ENCODE results near the gene IL19. TPM values are rescaled to one million over a fixed set of nuclear protein-coding genes. Genes with fewer than 3 reads are reported as not detected.

IL19 gene
- total RNA-seq, 4 donors from 2014 or later, result not detected

DNA sequence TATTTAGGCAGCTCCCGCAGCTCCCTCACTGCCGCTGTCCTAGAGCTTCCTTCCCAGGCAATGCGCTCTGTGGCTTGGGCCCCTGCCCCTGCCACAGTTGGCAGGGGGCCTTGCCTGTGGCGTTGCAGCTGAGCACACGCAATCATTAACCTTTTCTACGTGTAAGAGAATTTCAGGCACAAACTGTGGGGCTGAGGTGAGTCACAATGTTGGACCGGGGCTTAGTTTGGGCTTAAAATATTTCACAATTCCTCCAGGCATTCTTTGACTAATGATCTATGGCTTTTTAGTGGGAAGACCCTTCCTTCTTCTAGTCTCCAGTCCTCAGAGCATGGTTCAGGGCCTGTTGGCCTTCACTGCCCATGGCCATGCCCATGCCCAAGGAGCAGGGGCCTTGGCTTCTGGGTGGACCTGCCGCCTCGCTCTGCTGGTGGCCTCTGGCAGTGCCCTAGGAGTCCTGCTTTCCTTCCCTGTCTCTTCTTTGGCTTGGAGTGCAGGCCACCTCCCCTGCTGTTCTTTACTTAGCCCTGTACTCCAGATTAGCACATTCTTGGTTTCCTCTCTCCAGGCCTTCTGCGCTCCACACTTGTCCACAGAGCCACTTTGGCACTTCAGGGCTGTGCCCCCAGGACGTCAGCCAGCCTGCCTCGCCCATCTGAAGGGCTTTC is 46.6 kb upstream of the IL19 start:
- DNase-seq (ENCODE audit: extremely low spot score), result no peak
- intact Hi-C loops (cut with DNase I), result no loop called here
- TF ChIP-seq, protein P1, sequence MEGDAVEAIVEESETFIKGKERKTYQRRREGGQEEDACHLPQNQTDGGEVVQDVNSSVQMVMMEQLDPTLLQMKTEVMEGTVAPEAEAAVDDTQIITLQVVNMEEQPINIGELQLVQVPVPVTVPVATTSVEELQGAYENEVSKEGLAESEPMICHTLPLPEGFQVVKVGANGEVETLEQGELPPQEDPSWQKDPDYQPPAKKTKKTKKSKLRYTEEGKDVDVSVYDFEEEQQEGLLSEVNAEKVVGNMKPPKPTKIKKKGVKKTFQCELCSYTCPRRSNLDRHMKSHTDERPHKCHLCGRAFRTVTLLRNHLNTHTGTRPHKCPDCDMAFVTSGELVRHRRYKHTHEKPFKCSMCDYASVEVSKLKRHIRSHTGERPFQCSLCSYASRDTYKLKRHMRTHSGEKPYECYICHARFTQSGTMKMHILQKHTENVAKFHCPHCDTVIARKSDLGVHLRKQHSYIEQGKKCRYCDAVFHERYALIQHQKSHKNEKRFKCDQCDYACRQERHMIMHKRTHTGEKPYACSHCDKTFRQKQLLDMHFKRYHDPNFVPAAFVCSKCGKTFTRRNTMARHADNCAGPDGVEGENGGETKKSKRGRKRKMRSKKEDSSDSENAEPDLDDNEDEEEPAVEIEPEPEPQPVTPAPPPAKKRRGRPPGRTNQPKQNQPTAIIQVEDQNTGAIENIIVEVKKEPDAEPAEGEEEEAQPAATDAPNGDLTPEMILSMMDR (IDR thresholded peaks at IDR 0.05), result peak in 1 of 3 experiments; percentile 11
- peak; percentile 32 for TF ChIP-seq POLR2A (IDR thresholded peaks at IDR 0.05; ENCODE audit: low read depth)
- peak; percentile 27 to 55 for TF ChIP-seq POLR2AphosphoS5 (IDR thresholded peaks at IDR 0.05)
- TF ChIP-seq EP300 (IDR thresholded peaks at IDR 0.05), result no peak
- Histone ChIP-seq H3K4me3 (no peak overlapping the region), H3K4me1 (peaks cover 78 to 91% (median 84%) of the 10 kb centered on the region in 4 donors), H3K27me3 (no peaks in the 10 kb centered on the region), H3K9me3 (no peaks in the 10 kb centered on the region), H3K36me3 (peaks cover under 1 to 6% (median 4%) of the 10 kb centered on the region in 4 donors), H3K27ac (replicated peaks in 1 of 4) (peak overlapping the region; percentile 58 to 73 (median 68))
- 45% methylated on average over 12 of the region's 12 CpGs for WGBS

DNA sequence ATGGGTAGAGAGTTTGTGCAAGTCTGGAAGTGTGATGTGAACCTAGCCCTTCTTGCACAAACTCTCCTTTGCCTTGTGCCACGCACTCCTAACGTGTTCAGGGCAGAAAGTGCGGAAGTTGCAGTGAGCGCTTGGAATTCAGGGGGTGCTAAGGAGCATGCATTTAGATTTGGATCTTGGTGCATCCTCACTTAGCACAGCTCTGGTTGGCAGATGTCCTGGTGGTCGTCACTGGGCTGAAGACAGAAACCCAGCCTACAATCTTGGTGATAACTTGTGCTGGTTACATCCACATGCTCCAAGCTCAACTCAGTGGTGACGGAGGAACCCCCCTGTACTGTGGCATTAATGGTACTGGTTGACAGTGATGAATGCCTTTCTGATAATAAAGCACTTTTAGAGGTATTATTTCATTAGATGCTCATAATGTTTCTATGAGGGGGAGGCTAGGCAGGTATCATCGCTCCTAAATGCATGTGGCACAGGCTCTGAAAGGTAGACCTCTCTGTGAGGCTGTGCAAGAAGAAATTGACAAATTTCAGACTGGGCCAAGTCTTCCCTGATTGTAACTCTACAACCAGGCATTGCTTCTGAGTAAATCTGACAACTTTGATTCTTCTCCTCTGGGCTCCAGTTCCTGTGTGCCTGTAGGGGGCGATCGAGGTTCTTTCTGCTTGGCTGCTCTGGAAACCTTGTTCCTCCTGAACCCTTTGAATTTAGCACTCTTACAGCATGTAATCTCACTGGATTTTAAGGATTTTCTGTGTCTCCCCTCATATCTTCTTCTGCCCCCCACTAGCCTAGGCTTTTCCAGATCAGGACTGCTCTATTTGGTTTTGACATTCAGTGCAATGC is 45.2 kb upstream of the IL19 start:
- 77% methylated on average over 9 of the region's 9 CpGs for WGBS
- no peak for DNase-seq (ENCODE audit: extremely low spot score)
- intact Hi-C loops (cut with DNase I), result loop anchor here (5.0 kb wide), 1 partner anchor 93 kb away; no protein-coding TSS in a partner anchor
- TF ChIP-seq EP300 (IDR thresholded peaks at IDR 0.05) (no peak), POLR2A (IDR thresholded peaks at IDR 0.05; ENCODE audit: low read depth) (no peak), POLR2AphosphoS5 (IDR thresholded peaks at IDR 0.05) (no peak)
- TF ChIP-seq, protein P1 (IDR thresholded peaks at IDR 0.05), result peak; percentile 13 to 49 (median 36)
- Histone ChIP-seq H3K4me3 (no peak overlapping the region), H3K27me3 (no peaks in the 10 kb centered on the region), H3K36me3 (peaks cover 14 to 20% (median 18%) of the 10 kb centered on the region in 4 donors), H3K4me1 (peaks cover 69 to 78% (median 76%) of the 10 kb centered on the region in 4 donors), H3K27ac (replicated peaks in 1 of 4) (no peak overlapping the region), H3K9me3 (no peaks in the 10 kb centered on the region)

DNA sequence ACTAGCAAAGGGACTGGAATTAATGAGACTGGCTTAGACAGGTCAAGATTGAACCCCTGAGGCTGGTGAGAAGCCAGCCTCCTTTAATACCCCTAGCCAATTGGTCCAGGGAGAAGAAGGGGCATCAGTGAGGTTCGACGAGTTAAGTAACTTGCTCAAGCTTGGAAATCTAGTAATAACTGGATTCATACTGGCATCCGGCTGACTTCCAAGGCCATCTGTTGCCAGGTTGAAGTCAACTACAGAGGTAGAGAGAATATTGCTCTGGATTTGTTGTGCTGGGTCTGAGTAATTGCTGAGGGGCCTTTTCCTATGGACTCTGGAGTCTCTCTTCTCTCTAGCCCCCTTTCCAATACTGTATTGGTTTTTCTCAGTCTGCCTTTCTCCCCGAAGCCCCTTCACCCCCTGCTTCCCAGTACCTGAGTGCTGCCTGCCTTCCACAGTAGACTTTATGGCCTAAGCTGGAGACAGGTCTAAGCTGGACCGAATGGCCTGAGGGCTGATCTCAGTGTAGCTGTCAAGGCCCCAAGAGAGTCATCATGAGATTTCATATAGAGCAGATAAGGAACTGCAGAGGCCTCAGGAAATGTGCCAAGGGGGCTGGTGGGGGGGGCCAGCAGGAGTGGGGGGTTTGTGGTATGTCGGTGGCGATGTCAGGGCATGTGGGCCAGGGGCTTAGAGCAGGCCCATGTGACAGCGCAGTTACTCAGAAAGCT is 42.4 kb upstream of the IL19 start:
- intact Hi-C loops (cut with DNase I), result loop anchor here (5.0 kb wide), 1 partner anchor 96 kb away; no protein-coding TSS in a partner anchor
- no peaks in the 10 kb centered on the region for H3K27me3 ChIP-seq
- TF ChIP-seq POLR2A (IDR thresholded peaks at IDR 0.05; ENCODE audit: low read depth) (no peak), POLR2AphosphoS5 (IDR thresholded peaks at IDR 0.05) (no peak), EP300 (IDR thresholded peaks at IDR 0.05) (no peak)
- TF ChIP-seq, protein P1 (IDR thresholded peaks at IDR 0.05), result no peak
- H3K9me3 ChIP-seq, result no peaks in the 10 kb centered on the region
- no peak overlapping the region for H3K27ac ChIP-seq (replicated peaks in 1 of 4)
- peaks cover 53 to 57% (median 54%) of the 10 kb centered on the region in 4 donors for H3K4me1 ChIP-seq
- no peak for DNase-seq (ENCODE audit: extremely low spot score)
- 80% methylated on average over 6 of the region's 8 CpGs for WGBS
- H3K4me3 ChIP-seq, result no peak overlapping the region
- H3K36me3 ChIP-seq, result peaks cover 41 to 48% (median 46%) of the 10 kb centered on the region in 4 donors

DNA sequence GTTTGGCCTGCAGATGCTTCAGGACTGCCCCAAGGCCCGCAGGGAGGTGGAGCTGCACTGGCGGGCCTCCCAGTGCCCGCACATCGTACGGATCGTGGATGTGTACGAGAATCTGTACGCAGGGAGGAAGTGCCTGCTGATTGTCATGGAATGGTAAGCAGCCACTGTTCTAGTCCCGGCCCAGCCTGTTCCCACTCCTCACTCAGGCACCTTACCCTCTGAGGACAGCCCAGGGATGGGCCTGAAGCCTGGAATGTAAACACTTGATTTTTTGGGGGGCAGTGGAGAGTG is 41.9 kb upstream of the IL19 start:
- H3K27me3 ChIP-seq, result no peaks in the 10 kb centered on the region
- no peaks in the 10 kb centered on the region for H3K9me3 ChIP-seq
- DNase-seq (ENCODE audit: extremely low spot score), result no peak
- H3K36me3 ChIP-seq, result peaks cover 43 to 53% (median 51%) of the 10 kb centered on the region in 4 donors
- H3K4me1 ChIP-seq, result peaks cover 48 to 54% (median 50%) of the 10 kb centered on the region in 4 donors
- WGBS, result no CpG with 5 or more reads among the region's 9 CpGs
- intact Hi-C loops (cut with DNase I), result loop anchor here (5.0 kb wide), 1 partner anchor 96 kb away; no protein-coding TSS in a partner anchor
- H3K27ac ChIP-seq (replicated peaks in 1 of 4), result no peak overlapping the region
- TF ChIP-seq, protein P1 (IDR thresholded peaks at IDR 0.05), result no peak
- TF ChIP-seq POLR2A (IDR thresholded peaks at IDR 0.05; ENCODE audit: low read depth), result no peak
- TF ChIP-seq POLR2AphosphoS5 (IDR thresholded peaks at IDR 0.05), result no peak
- no peak overlapping the region for H3K4me3 ChIP-seq

All from esophagus muscularis mucosa (tissue), 4 donors.